HFFc6 (cell line): ENCODE data around the gene CCDC33. TPM values are rescaled to one million over a fixed set of nuclear protein-coding genes. Genes with fewer than 3 reads are reported as not detected.

Source experiments
- DNase-seq: peaks from one replicate; pipeline ENCODE4 v3.0.0-alpha.2; 2018
- H3K27ac Mint-ChIP-seq: 2 replicates; pipeline ENCODE4 v1.8.0; 2020; ENCODE audit warnings: mild to moderate bottlenecking, mixed read lengths
- H3K27me3 Mint-ChIP-seq: 2 replicates; pipeline ENCODE4 v1.8.0; 2021; ENCODE audit warnings: mild to moderate bottlenecking, moderate library complexity, mixed read lengths; ENCODE audit not compliant: insufficient read depth
- H3K36me3 Mint-ChIP-seq: 2 replicates; pipeline ENCODE4 v1.8.0; 2021; ENCODE audit warnings: low read depth, mixed read lengths
- H3K4me1 Mint-ChIP-seq: 2 replicates; pipeline ENCODE4 v1.8.0; 2020; ENCODE audit warnings: low read depth, mixed read lengths
- H3K4me3 Mint-ChIP-seq: 2 replicates; pipeline ENCODE4 v1.8.0; 2020; ENCODE audit warnings: mild to moderate bottlenecking, moderate library complexity, mixed read lengths
- H3K9me3 Mint-ChIP-seq: 2 replicates; pipeline ENCODE4 v1.8.0; 2020; ENCODE audit warnings: mild to moderate bottlenecking, mixed read lengths
- total RNA-seq, 6 experiments: library from RNA; stranded (reverse); fragmentation: NEBNext Ultra II Directional; extraction: Animal tissue kit (Norgen Biotek cat#: 25700); gene quantifications; 2 replicates in 1 of 6; 3 replicates in 5 of 6; pipeline ENCODE4 v1.2.3, GENCODE V29; 2021
- TF ChIP-seq, protein P1 (sequence below): fragments of 200-600 bp; sonication (generic); IDR thresholded peaks from 2 replicates; pipeline ENCODE4 v1.5.0; 2021; ENCODE audit warnings: antibody characterized with exemption, mild to moderate bottlenecking

Gene CCDC33
- total RNA-seq, 6 experiments from 2014 or later = 0.30 TPM; not detected in 5

GRCh38 chr15:74305687-74306086 is 69.6 kb downstream of the CCDC33 start:
- TF ChIP-seq, protein P1, sequence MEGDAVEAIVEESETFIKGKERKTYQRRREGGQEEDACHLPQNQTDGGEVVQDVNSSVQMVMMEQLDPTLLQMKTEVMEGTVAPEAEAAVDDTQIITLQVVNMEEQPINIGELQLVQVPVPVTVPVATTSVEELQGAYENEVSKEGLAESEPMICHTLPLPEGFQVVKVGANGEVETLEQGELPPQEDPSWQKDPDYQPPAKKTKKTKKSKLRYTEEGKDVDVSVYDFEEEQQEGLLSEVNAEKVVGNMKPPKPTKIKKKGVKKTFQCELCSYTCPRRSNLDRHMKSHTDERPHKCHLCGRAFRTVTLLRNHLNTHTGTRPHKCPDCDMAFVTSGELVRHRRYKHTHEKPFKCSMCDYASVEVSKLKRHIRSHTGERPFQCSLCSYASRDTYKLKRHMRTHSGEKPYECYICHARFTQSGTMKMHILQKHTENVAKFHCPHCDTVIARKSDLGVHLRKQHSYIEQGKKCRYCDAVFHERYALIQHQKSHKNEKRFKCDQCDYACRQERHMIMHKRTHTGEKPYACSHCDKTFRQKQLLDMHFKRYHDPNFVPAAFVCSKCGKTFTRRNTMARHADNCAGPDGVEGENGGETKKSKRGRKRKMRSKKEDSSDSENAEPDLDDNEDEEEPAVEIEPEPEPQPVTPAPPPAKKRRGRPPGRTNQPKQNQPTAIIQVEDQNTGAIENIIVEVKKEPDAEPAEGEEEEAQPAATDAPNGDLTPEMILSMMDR = no peak
- H3K27ac Mint-ChIP-seq = no peak overlapping the region
- H3K4me3 Mint-ChIP-seq = no peak overlapping the region
- no peaks in the 10 kb centered on the region for H3K36me3 Mint-ChIP-seq
- no peaks in the 10 kb centered on the region for H3K9me3 Mint-ChIP-seq
- H3K4me1 Mint-ChIP-seq = no peaks in the 10 kb centered on the region
- DNase-seq = no peak
- peaks cover 54% of the 10 kb centered on the region for H3K27me3 Mint-ChIP-seq

- H3K4me1 Mint-ChIP-seq = no peaks in the 10 kb centered on the region
- TF ChIP-seq, protein P1 = no peak
- no peaks in the 10 kb centered on the region for H3K9me3 Mint-ChIP-seq
- H3K36me3 Mint-ChIP-seq = no peaks in the 10 kb centered on the region
- DNase-seq = no peak
- peaks cover 44% of the 10 kb centered on the region for H3K27me3 Mint-ChIP-seq
- no peak overlapping the region for H3K27ac Mint-ChIP-seq
- no peak overlapping the region for H3K4me3 Mint-ChIP-seq
Measured at GRCh38 chr15:74306781-74307217, 70.7 kb downstream of the CCDC33 start.

GRCh38 chr15:74307827-74308811 is 72.0 kb downstream of the CCDC33 start:
- TF ChIP-seq, protein P1 = peak; percentile 83
- no peak overlapping the region for H3K4me3 Mint-ChIP-seq

GRCh38 chr15:74311734-74312444 is 75.8 kb downstream of the CCDC33 start:
- no peak overlapping the region for H3K27ac Mint-ChIP-seq
- TF ChIP-seq, protein P1 = peak; percentile 84
- no peak overlapping the region for H3K4me3 Mint-ChIP-seq
- H3K36me3 Mint-ChIP-seq = no peaks in the 10 kb centered on the region
- peaks cover 14% of the 10 kb centered on the region for H3K27me3 Mint-ChIP-seq
- H3K4me1 Mint-ChIP-seq = peaks cover under 1% of the 10 kb centered on the region
- H3K9me3 Mint-ChIP-seq = no peaks in the 10 kb centered on the region
- DNase-seq = peak; percentile 36

More at GRCh38 chr15:74307827-74308811, 72.0 kb downstream of the CCDC33 start:
- H3K4me1 Mint-ChIP-seq = no peaks in the 10 kb centered on the region
- H3K27ac Mint-ChIP-seq = no peak overlapping the region
- H3K27me3 Mint-ChIP-seq = peaks cover 34% of the 10 kb centered on the region
- H3K9me3 Mint-ChIP-seq = no peaks in the 10 kb centered on the region
- no peaks in the 10 kb centered on the region for H3K36me3 Mint-ChIP-seq
- DNase-seq = peak; percentile 47

DNA sequence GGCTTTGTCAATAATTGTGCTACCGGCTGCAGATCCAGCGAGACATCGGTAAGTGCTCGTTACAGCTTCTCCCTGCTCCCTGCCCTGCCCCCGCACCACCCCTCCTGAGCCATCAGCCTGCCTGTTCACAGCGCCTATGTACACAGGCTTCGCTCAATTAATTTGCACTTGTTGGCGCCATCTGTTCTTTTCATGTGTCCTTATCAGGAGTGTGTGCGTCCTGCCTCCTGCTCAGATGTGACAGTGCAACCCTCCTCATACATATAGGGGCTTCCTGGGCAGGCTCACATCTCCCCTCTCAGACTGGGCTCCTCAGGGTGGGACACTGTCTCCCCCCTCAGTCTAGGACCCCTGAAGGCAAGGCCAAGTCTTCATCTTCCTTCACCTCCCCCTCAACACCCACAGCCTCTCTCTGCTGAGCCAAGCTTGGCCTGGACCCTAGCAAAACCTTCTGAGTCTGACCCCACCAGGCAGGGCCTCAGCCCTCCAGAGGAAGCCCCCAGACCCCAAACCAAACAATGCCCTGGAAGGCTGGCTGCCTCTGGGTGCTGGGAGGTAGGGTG is 76.4 kb downstream of the CCDC33 start:
- Mint-ChIP-seq H3K27ac (no peak overlapping the region), H3K36me3 (no peaks in the 10 kb centered on the region), H3K9me3 (no peaks in the 10 kb centered on the region), H3K4me1 (peaks cover 7% of the 10 kb centered on the region), H3K4me3 (no peak overlapping the region), H3K27me3 (peaks cover 13% of the 10 kb centered on the region)
- no peak for DNase-seq
- TF ChIP-seq, protein P1 = no peak
